ENCODE measurements around the gene GSTA5.
"Not testable (repeated sequence)": the region's sequence is repeated elsewhere in the genome, so short reads cannot be mapped to it uniquely, and the experiment has no call there.

Gene GSTA5

DNA sequence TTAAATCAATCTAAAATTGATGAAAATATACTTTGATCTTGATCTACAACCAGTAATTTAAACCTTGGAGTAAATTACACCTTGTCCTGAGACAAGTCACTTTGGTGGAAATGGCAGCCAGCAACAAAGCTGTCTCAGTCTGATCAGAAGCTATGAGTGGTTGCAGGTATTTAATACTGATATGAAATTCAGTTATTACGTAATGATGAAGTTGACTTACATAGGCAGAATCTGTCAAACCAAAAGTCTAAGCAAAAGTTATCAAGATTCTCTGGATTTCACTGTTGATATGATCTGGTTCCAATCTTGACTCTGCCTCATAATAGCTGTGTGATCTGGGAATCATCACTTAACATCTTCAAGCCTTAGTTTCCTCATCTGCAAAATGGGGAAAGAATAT lies 27.6 kb upstream of the GSTA5 start:
- H3K27me3 ChIP-seq = no peaks in the 10 kb centered on the region
- TF ChIP-seq, protein P1, sequence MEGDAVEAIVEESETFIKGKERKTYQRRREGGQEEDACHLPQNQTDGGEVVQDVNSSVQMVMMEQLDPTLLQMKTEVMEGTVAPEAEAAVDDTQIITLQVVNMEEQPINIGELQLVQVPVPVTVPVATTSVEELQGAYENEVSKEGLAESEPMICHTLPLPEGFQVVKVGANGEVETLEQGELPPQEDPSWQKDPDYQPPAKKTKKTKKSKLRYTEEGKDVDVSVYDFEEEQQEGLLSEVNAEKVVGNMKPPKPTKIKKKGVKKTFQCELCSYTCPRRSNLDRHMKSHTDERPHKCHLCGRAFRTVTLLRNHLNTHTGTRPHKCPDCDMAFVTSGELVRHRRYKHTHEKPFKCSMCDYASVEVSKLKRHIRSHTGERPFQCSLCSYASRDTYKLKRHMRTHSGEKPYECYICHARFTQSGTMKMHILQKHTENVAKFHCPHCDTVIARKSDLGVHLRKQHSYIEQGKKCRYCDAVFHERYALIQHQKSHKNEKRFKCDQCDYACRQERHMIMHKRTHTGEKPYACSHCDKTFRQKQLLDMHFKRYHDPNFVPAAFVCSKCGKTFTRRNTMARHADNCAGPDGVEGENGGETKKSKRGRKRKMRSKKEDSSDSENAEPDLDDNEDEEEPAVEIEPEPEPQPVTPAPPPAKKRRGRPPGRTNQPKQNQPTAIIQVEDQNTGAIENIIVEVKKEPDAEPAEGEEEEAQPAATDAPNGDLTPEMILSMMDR (IDR thresholded peaks at IDR 0.05) = no peak
- no peaks in the 10 kb centered on the region for H3K4me1 ChIP-seq
- H3K36me3 ChIP-seq = no peaks in the 10 kb centered on the region
- no peak for DNase-seq
- H3K9me3 ChIP-seq = no peaks in the 10 kb centered on the region
- intact Hi-C loops (cut with DNase I; ENCODE audit: low total_unique reads) = no loop called here
- H3K4me3 ChIP-seq = no peak overlapping the region
- no peak overlapping the region for H3K27ac ChIP-seq

DNA sequence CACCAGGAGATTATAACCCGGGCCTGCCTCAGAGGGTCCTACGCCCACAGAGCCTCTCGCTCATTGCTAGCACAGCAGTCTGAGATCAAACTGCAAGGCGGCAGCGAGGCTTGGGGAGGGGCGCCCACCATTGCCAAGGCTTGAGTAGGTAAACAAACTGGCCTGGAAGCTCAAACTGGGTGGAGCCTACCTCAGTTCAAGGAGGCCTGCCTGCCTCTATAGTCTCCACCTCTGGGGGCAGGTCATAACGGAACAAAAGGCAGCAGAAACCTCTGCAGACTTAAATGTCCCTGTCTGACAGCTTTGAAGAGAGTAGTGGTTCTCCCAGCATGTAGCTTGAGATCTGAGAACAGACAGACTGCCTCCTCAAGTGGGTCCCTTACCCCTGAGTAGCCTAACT lies 20.5 kb upstream of the GSTA5 start:
- intact Hi-C loops (cut with DNase I; ENCODE audit: low total_unique reads); DNase-seq; H3K4me1 ChIP-seq; H3K36me3 ChIP-seq; H3K9me3 ChIP-seq; H3K27me3 ChIP-seq; H3K4me3 ChIP-seq; H3K27ac ChIP-seq: not testable (repeated sequence)

DNA sequence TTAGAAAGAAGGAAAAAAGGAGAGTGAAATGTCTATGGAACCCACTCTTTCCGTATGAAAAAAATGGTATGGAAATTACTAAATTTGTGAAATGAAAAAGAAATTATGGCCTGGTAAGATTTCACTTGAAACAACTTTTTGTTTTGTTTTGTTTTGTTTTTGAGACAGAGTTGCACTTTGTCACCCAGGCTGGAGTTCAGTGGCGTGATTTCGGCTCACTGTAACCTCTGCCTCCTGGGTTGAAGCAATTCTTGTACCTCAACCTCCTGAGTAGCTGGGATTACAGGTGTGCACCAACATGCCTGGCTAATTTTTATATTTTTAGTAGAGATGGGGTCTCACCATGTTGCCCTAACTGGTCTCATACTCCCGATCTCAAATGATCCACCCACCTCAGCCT lies 17.8 kb upstream of the GSTA5 start:
- no peaks in the 10 kb centered on the region for H3K4me1 ChIP-seq
- no peaks in the 10 kb centered on the region for H3K27me3 ChIP-seq
- H3K9me3 ChIP-seq = no peaks in the 10 kb centered on the region
- intact Hi-C loops (cut with DNase I; ENCODE audit: low total_unique reads) = no loop called here
- no peak for DNase-seq
- TF ChIP-seq, protein P1 (IDR thresholded peaks at IDR 0.05) = no peak
- no peak overlapping the region for H3K27ac ChIP-seq
- no peak overlapping the region for H3K4me3 ChIP-seq
- no peaks in the 10 kb centered on the region for H3K36me3 ChIP-seq

DNA sequence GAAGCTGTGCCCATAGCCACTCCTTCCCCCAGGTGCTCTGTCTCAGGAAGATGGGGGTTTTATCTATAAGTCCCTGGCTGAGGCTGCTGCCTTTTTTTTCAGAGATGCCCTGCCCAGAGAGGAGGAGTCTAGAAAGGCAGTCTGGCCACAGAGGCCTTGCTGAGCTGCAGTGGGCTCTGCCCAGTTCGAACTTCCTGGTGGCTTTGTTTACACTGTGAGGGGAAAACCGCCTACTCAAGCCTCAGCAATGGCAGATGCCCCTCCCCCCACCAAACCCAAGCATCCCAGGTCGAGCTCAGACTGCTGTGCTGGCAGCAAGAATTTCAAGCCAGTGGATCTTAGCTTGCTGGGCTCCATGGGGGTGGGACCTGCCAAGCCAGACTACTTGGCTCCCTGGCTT lies 15.5 kb upstream of the GSTA5 start:
- H3K27ac ChIP-seq; H3K36me3 ChIP-seq; H3K4me3 ChIP-seq; intact Hi-C loops (cut with DNase I; ENCODE audit: low total_unique reads); H3K27me3 ChIP-seq; DNase-seq; H3K9me3 ChIP-seq; H3K4me1 ChIP-seq: not testable (repeated sequence)

DNA sequence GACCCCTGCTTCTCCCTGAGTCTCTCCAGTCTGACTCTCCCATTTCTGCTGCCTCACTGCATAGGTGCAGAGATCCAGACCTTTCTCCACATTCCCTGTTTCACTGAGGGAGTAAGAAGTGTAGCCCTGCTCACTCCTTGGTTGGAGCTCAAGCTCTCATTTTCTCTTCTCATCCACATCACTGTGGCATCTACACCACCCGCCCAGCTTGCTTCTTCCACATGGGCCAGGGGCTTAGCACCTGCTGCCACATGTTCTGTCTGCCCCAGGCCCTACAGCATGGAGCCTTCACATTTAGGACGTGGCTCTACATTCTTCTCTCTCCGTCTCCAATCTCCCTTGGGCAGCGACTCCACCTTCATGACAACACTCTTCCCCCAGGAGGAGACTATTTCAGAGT lies 8.5 kb upstream of the GSTA5 start:
- Histone ChIP-seq H3K36me3 (no peaks in the 10 kb centered on the region), H3K27ac (no peak overlapping the region), H3K4me1 (no peaks in the 10 kb centered on the region), H3K4me3 (no peak overlapping the region), H3K27me3 (no peaks in the 10 kb centered on the region), H3K9me3 (no peaks in the 10 kb centered on the region)
- DNase-seq = no peak
- intact Hi-C loops (cut with DNase I; ENCODE audit: low total_unique reads) = no loop called here
- TF ChIP-seq, protein P1 (IDR thresholded peaks at IDR 0.05) = no peak

DNA sequence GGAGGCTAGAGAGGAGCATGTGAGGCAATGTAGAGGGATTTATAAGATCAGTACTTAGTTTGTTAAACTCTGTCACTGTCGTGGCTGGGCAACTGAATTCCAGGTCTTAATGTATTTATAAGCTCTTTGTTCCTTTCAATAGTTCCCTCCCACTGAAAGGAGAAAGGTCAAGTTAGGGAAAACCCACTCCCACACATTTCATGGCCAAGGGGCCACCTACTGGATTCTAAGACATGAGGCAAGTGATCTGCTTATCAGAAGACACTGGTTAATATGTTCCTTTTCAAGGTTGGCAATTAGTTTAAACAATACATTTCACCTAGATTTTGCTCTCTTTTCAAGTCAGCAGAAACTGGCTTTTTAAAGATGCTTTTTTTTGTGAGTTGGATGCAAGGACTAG lies 5.4 kb upstream of the GSTA5 start:
- no peaks in the 10 kb centered on the region for H3K9me3 ChIP-seq
- intact Hi-C loops (cut with DNase I; ENCODE audit: low total_unique reads) = no loop called here
- no peak for DNase-seq
- H3K27ac ChIP-seq = no peak overlapping the region
- H3K4me3 ChIP-seq = no peak overlapping the region
- H3K27me3 ChIP-seq = no peaks in the 10 kb centered on the region
- no peaks in the 10 kb centered on the region for H3K36me3 ChIP-seq
- H3K4me1 ChIP-seq = no peaks in the 10 kb centered on the region
- TF ChIP-seq, protein P1 (IDR thresholded peaks at IDR 0.05) = no peak

DNA sequence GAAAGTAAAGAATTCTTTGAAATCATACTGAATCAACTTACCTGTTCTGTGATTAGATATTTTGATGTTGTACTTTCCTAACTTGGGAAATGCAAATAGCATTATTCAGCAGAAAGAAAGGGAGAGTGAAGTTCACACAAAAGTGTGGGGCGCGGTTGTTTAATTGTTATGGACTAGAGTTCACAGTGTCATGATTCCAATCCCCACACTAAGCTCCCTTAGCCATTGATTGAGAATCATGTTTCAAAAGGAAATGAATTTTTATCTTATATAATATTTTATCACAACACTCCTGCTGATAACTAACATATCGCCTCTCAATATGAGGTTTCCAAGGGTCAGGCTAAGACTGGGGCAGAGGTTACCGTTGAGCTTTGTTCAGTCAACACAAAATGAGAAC lies 3.0 kb upstream of the GSTA5 start:
- Histone ChIP-seq H3K36me3 (no peaks in the 10 kb centered on the region), H3K9me3 (no peaks in the 10 kb centered on the region), H3K4me1 (no peaks in the 10 kb centered on the region), H3K27ac (no peak overlapping the region), H3K27me3 (no peaks in the 10 kb centered on the region), H3K4me3 (no peak overlapping the region)
- intact Hi-C loops (cut with DNase I; ENCODE audit: low total_unique reads) = no loop called here
- TF ChIP-seq, protein P1 (IDR thresholded peaks at IDR 0.05) = no peak
- no peak for DNase-seq
